Stomach smooth muscle (tissue), 2 donors: ENCODE results near the gene KRT82.

Experiments
- H3K27ac ChIP-seq: one replicate; pipeline ENCODE4 v1.7.0; 2013; ENCODE audit warnings: mild to moderate bottlenecking, low read length, inconsistent platforms
- H3K27me3 ChIP-seq, 2 donors: one replicate each; pipeline ENCODE4 v1.7.0; 2013; ENCODE audit warnings: low read length in 2 of 2; ENCODE audit not compliant: insufficient read depth in 2 of 2, control insufficient read depth in 1 of 2
- H3K36me3 ChIP-seq, 2 donors: one replicate each; pipeline ENCODE4 v1.7.0; 2013; ENCODE audit warnings: low read length in 2 of 2; ENCODE audit not compliant: control insufficient read depth in 2 of 2, insufficient read depth in 2 of 2
- H3K4me1 ChIP-seq: one replicate; pipeline ENCODE4 v1.7.0; 2013; ENCODE audit warnings: low read length; ENCODE audit not compliant: control insufficient read depth, insufficient read depth
- H3K4me3 ChIP-seq, 2 donors: one replicate each; pipeline ENCODE4 v1.7.0; 2013; ENCODE audit warnings: low read length in 2 of 2
- H3K9ac ChIP-seq, 2 donors: one replicate each; pipeline ENCODE4 v1.7.0; 2013; ENCODE audit warnings: low read length in 2 of 2, mild to moderate bottlenecking in 1 of 2
- H3K9me3 ChIP-seq, 2 donors: one replicate each; pipeline ENCODE4 v1.7.0; 2013; ENCODE audit warnings: low read length in 2 of 2; ENCODE audit not compliant: control insufficient read depth in 2 of 2
- donor health status: healthy.
- donor health status: Pancreatic carcinoma.

Gene KRT82

GRCh38 chr12:52381206-52381605, 24.9 kb downstream of the KRT82 start:
- Histone ChIP-seq H3K9ac (no peak overlapping the region), H3K4me1 (no peaks in the 10 kb centered on the region), H3K9me3 (no peaks in the 10 kb centered on the region), H3K4me3 (no peak overlapping the region), H3K27ac (no peak overlapping the region), H3K27me3 (peaks cover 0 to 3% of the 10 kb centered on the region in 2 donors), H3K36me3 (no peaks in the 10 kb centered on the region)

- no peaks in the 10 kb centered on the region for H3K4me1 ChIP-seq
- no peak overlapping the region for H3K9ac ChIP-seq
- no peaks in the 10 kb centered on the region for H3K9me3 ChIP-seq
- H3K36me3 ChIP-seq = no peaks in the 10 kb centered on the region
- H3K4me3 ChIP-seq = no peak overlapping the region
- peaks cover 0 to 3% of the 10 kb centered on the region in 2 donors for H3K27me3 ChIP-seq
- H3K27ac ChIP-seq = no peak overlapping the region
Observed at GRCh38 chr12:52380271-52380694, 25.9 kb downstream of the KRT82 start.

- no peaks in the 10 kb centered on the region for H3K9me3 ChIP-seq
- no peak overlapping the region for H3K27ac ChIP-seq
- H3K9ac ChIP-seq = no peak overlapping the region
- no peaks in the 10 kb centered on the region for H3K4me1 ChIP-seq
- H3K4me3 ChIP-seq = no peak overlapping the region
- no peaks in the 10 kb centered on the region for H3K36me3 ChIP-seq
- H3K27me3 ChIP-seq = peaks cover 0 to 3% of the 10 kb centered on the region in 2 donors
Observed at GRCh38 chr12:52379536-52379935, 26.6 kb downstream of the KRT82 start.

- Histone ChIP-seq H3K9ac (no peak overlapping the region), H3K36me3 (no peaks in the 10 kb centered on the region), H3K4me1 (no peaks in the 10 kb centered on the region), H3K27ac (no peak overlapping the region), H3K4me3 (no peak overlapping the region), H3K9me3 (no peaks in the 10 kb centered on the region), H3K27me3 (no peaks in the 10 kb centered on the region)
Observed at GRCh38 chr12:52378091-52378490, 28.0 kb downstream of the KRT82 start.

GRCh38 chr12:52377266-52377665, 28.9 kb downstream of the KRT82 start:
- no peak overlapping the region for H3K27ac ChIP-seq
- H3K4me1 ChIP-seq = no peaks in the 10 kb centered on the region
- no peaks in the 10 kb centered on the region for H3K27me3 ChIP-seq
- no peaks in the 10 kb centered on the region for H3K36me3 ChIP-seq
- H3K4me3 ChIP-seq = no peak overlapping the region
- no peak overlapping the region for H3K9ac ChIP-seq
- H3K9me3 ChIP-seq = no peaks in the 10 kb centered on the region

- H3K27ac ChIP-seq = no peak overlapping the region
- no peak overlapping the region for H3K4me3 ChIP-seq
Observed at GRCh38 chr12:52372216-52373154, 33.6 kb downstream of the KRT82 start.

GRCh38 chr12:52371716-52372115, 34.4 kb downstream of the KRT82 start:
- no peak overlapping the region for H3K9ac ChIP-seq
- H3K36me3 ChIP-seq = no peaks in the 10 kb centered on the region
- H3K27me3 ChIP-seq = peaks cover 0 to 3% of the 10 kb centered on the region in 2 donors
- no peaks in the 10 kb centered on the region for H3K4me1 ChIP-seq
- no peak overlapping the region for H3K27ac ChIP-seq
- no peak overlapping the region for H3K4me3 ChIP-seq
- no peaks in the 10 kb centered on the region for H3K9me3 ChIP-seq

More at GRCh38 chr12:52372216-52373154, 33.6 kb downstream of the KRT82 start:
- no peak overlapping the region for H3K9ac ChIP-seq
- peaks cover 0 to 3% of the 10 kb centered on the region in 2 donors for H3K27me3 ChIP-seq
- H3K4me1 ChIP-seq = no peaks in the 10 kb centered on the region
- no peaks in the 10 kb centered on the region for H3K9me3 ChIP-seq
- no peaks in the 10 kb centered on the region for H3K36me3 ChIP-seq

- Histone ChIP-seq H3K9ac (no peak overlapping the region), H3K4me3 (no peak overlapping the region), H3K36me3 (no peaks in the 10 kb centered on the region), H3K27me3 (peaks cover 0 to 5% of the 10 kb centered on the region in 2 donors), H3K9me3 (no peaks in the 10 kb centered on the region), H3K27ac (no peak overlapping the region), H3K4me1 (no peaks in the 10 kb centered on the region)
Observed at GRCh38 chr12:52370926-52371608, 35.1 kb downstream of the KRT82 start.

GRCh38 chr12:52369809-52370208, 36.3 kb downstream of the KRT82 start:
- H3K9ac ChIP-seq = no peak overlapping the region
- no peaks in the 10 kb centered on the region for H3K9me3 ChIP-seq
- no peaks in the 10 kb centered on the region for H3K4me1 ChIP-seq
- no peaks in the 10 kb centered on the region for H3K36me3 ChIP-seq
- no peak overlapping the region for H3K4me3 ChIP-seq
- no peak overlapping the region for H3K27ac ChIP-seq
- peaks cover 0 to 5% of the 10 kb centered on the region in 2 donors for H3K27me3 ChIP-seq

GRCh38 chr12:52369211-52369610, 36.9 kb downstream of the KRT82 start:
- H3K36me3 ChIP-seq = no peaks in the 10 kb centered on the region
- no peaks in the 10 kb centered on the region for H3K4me1 ChIP-seq
- H3K27me3 ChIP-seq = peaks cover 0 to 5% of the 10 kb centered on the region in 2 donors
- no peak overlapping the region for H3K27ac ChIP-seq
- H3K9me3 ChIP-seq = no peaks in the 10 kb centered on the region
- H3K9ac ChIP-seq = no peak overlapping the region
- no peak overlapping the region for H3K4me3 ChIP-seq
